ENCODE measurements around the gene CENPB. TPM values are rescaled to one million over a fixed set of nuclear protein-coding genes. Genes with fewer than 3 reads are reported as not detected.

Gene CENPB
- total and polyA plus RNA-seq, 4 donors = 4.5 to 32.4 (median 25.4) TPM

GRCh38 chr20:3767110-3767426 lies 19.5 kb downstream of the CENPB start:
- TF ChIP-seq REST (IDR thresholded peaks at IDR 0.05) (no peak), MAX (IDR thresholded peaks at IDR 0.05) (no peak), FOXA2 (IDR thresholded peaks at IDR 0.05) (no peak), RAD21 (IDR thresholded peaks at IDR 0.05) (no peak)
- Histone ChIP-seq H3K4me1 (ENCODE audit: control insufficient read depth in 4 of 4, insufficient read depth in 4 of 4, low read length in 3 of 4) (peaks cover 3 to 19% (median 14%) of the 10 kb centered on the region in 4 donors), H3K27ac (ENCODE audit: low read depth in 1 of 2, low read length in 2 of 2) (no peak overlapping the region), H3K27me3 (ENCODE audit: control insufficient read depth in 4 of 4, insufficient read depth in 4 of 4, low read length in 3 of 4) (no peaks in the 10 kb centered on the region), H3K4me3 (ENCODE audit: low read depth in 1 of 3, low read length in 3 of 3) (peak overlapping the region; percentile 43 to 58 (median 47)), H3K9me3 (ENCODE audit: control insufficient read depth in 4 of 4, low read length in 3 of 4) (no peaks in the 10 kb centered on the region), H3K36me3 (ENCODE audit: control insufficient read depth in 4 of 4, insufficient read depth in 3 of 4, low read depth in 1 of 4, low read length in 3 of 4) (no peaks in the 10 kb centered on the region), H3K9ac (ENCODE audit: low read depth in 1 of 2, low read length in 2 of 2) (peak overlapping the region in 1 of 2 donors; percentile 17)
- DNase-seq (ENCODE audit: low spot score) = no peak
- 14% methylated on average over 21 of the region's 21 CpGs for WGBS

GRCh38 chr20:3766422-3767109 lies 20.0 kb downstream of the CENPB start:
- no peaks in the 10 kb centered on the region for H3K27me3 ChIP-seq (ENCODE audit: control insufficient read depth in 4 of 4, insufficient read depth in 4 of 4, low read length in 3 of 4)
- peak; percentile 62 for DNase-seq (ENCODE audit: low spot score)
- no peaks in the 10 kb centered on the region for H3K9me3 ChIP-seq (ENCODE audit: control insufficient read depth in 4 of 4, low read length in 3 of 4)
- 58% methylated on average over 9 of the region's 9 CpGs for WGBS
- TF ChIP-seq RAD21 (IDR thresholded peaks at IDR 0.05) (no peak), ATF3 (IDR thresholded peaks at IDR 0.05) (no peak), RXRA (IDR thresholded peaks at IDR 0.05) (no peak), JUND (IDR thresholded peaks at IDR 0.05) (no peak), HNF4A (conservative IDR thresholded peaks at IDR 0.05) (no peak)
- peaks cover 3 to 19% (median 14%) of the 10 kb centered on the region in 4 donors for H3K4me1 ChIP-seq (ENCODE audit: control insufficient read depth in 4 of 4, insufficient read depth in 4 of 4, low read length in 3 of 4)
- H3K36me3 ChIP-seq (ENCODE audit: control insufficient read depth in 4 of 4, insufficient read depth in 3 of 4, low read depth in 1 of 4, low read length in 3 of 4) = no peaks in the 10 kb centered on the region
- H3K4me3 ChIP-seq (ENCODE audit: low read depth in 1 of 3, low read length in 3 of 3) = peak overlapping the region in 1 of 3 donors; percentile 58
- no peak overlapping the region for H3K27ac ChIP-seq (ENCODE audit: low read depth in 1 of 2, low read length in 2 of 2)
- no peak overlapping the region for H3K9ac ChIP-seq (ENCODE audit: low read depth in 1 of 2, low read length in 2 of 2)

- Histone ChIP-seq H3K4me1 (ENCODE audit: control insufficient read depth in 4 of 4, insufficient read depth in 4 of 4, low read length in 3 of 4) (peaks cover 3 to 19% (median 14%) of the 10 kb centered on the region in 4 donors), H3K9ac (ENCODE audit: low read depth in 1 of 2, low read length in 2 of 2) (no peak overlapping the region), H3K4me3 (ENCODE audit: low read depth in 1 of 3, low read length in 3 of 3) (no peak overlapping the region), H3K9me3 (ENCODE audit: control insufficient read depth in 4 of 4, low read length in 3 of 4) (no peaks in the 10 kb centered on the region), H3K36me3 (ENCODE audit: control insufficient read depth in 4 of 4, insufficient read depth in 3 of 4, low read depth in 1 of 4, low read length in 3 of 4) (no peaks in the 10 kb centered on the region), H3K27me3 (ENCODE audit: control insufficient read depth in 4 of 4, insufficient read depth in 4 of 4, low read length in 3 of 4) (no peaks in the 10 kb centered on the region), H3K27ac (ENCODE audit: low read depth in 1 of 2, low read length in 2 of 2) (no peak overlapping the region)
- 84% methylated on average over 3 of the region's 3 CpGs for WGBS
- no peak for DNase-seq (ENCODE audit: low spot score)
- TF ChIP-seq RXRA (IDR thresholded peaks at IDR 0.05) (no peak), RAD21 (IDR thresholded peaks at IDR 0.05) (no peak), EGR1 (IDR thresholded peaks at IDR 0.05; ENCODE audit: low read depth in 2 of 2) (no peak), CTCF (IDR thresholded peaks at IDR 0.05; ENCODE audit: low read depth, low read length, missing input control) (no peak), ZBTB33 (IDR thresholded peaks at IDR 0.05) (no peak), ATF3 (IDR thresholded peaks at IDR 0.05) (no peak), GABPA (IDR thresholded peaks at IDR 0.05 in 1 of 2, conservative IDR thresholded peaks at IDR 0.05 in 1 of 2) (no peak), JUND (IDR thresholded peaks at IDR 0.05) (no peak), REST (IDR thresholded peaks at IDR 0.05) (no peak)
Measured at GRCh38 chr20:3765171-3765882, 21.2 kb downstream of the CENPB start.

All from liver (tissue), 9 donors.